GM19324 (cell line): ENCODE data around the gene NFRKB.

Experiments used
- ATAC-seq: cut with Tn5 transposase; IDR thresholded peaks from one replicate; pipeline ENCODE4 v1.9.1; 2021; ENCODE audit warnings: mild to moderate bottlenecking, moderate library complexity; ENCODE audit not compliant: unreplicated experiment, low FRiP score

Gene NFRKB

GRCh38 chr11:129895126-129896041 is at the start of gene NFRKB:
Gene NFRKB, minus strand, starts transcription at chr11:129895578. Its CDS starts 2,729 bp downstream, at chr11:129892849.
- peak; percentile 98 for ATAC-seq

- no peak for ATAC-seq
Measured at GRCh38 chr11:129944696-129945095, 49.3 kb upstream of the NFRKB start.

GRCh38 chr11:129943036-129943435 is 47.7 kb upstream of the NFRKB start:
- ATAC-seq = no peak

DNA sequence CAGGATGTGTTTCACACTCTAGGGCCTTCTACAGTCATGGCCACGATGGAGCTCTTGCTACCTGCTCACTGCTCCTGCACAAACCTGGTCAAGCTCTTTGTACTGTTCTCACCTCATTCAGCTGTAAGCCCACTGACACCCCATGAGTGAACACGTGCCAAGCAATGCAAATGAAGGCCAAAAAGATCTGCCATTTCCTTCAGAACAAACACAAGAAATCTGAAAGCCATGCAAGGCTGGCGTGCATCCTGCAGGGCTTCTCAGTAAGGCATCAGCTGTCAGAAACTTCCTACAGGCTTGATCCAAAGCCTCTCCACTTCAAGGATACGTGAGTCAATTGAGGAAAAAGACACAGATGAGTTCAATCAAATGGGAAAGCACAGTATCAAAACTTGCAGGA is 44.1 kb upstream of the NFRKB start:
- no peak for ATAC-seq

- no peak for ATAC-seq
Measured at GRCh38 chr11:129938764-129939163, 43.4 kb upstream of the NFRKB start.

DNA sequence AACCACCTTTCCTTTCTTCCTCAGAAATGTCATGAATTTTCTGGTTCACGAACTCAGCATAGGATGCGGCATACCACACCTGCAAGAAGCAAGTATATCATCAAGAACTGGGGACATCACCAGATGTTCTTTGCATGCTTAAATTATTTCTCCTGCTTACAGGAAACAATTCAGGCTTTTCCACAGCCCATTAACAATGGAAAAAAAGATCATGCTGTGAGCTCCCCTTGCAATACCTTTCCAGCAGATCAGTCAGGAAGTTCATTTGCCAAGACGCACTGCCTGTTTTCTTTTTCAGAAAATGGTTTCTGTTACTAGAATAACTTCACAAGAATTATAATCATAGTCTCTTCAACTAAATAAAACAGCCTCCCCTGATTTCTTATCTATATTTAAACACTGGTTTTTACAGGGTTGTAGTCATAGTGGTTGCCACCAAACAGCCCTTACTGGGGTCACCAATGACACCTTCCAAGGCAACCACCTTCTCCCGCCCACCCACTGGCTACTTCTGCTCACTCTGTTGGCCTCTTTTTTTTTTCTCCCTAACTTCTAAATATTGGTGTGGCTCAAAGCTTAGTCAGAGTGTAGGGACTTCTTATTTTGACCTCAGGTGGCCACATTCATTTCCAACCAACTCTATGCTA is 42.3 kb upstream of the NFRKB start:
- no peak for ATAC-seq

DNA sequence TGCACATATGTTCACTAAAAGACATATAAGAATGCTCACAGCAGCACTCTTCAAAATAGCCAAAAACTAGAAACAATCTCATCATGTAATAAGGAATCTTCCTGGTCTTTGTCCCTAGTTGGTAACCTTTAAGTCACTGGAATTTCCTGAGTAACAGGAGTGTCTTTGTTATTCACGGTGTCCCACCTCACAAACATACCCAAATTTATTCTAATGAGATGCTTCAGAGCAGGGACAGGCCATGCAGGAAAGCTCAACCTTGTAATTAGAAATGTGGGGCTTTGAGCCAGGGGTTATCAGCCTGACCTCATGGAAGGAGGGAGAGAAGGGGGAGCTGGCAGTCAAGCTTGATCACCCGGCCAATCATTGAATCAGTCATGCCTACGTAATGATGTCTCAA is 40.3 kb upstream of the NFRKB start:
- no peak for ATAC-seq

DNA sequence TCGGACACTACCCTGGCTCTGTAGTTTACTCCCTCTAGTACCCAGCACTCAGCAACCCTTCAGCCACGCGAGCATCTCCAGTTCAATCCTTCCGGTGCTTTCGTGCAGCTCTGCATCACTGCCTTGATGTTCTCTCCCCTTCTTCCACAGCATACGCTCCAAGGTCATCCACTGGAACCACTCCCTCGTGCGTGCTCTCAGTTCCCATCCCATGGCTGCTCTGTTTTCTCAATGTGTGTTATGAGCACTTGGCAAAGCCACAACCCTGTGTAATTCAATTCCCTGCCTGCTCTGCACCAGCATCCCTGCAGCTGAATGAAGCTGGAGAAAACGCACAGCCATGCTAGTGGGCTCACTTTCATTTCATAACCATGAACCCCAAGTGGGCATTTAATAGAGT is 38.5 kb upstream of the NFRKB start:
- ATAC-seq = no peak

GRCh38 chr11:129933262-129933661 is 37.9 kb upstream of the NFRKB start:
- no peak for ATAC-seq

GRCh38 chr11:129932381-129933067 is 37.1 kb upstream of the NFRKB start:
- ATAC-seq = no peak

DNA sequence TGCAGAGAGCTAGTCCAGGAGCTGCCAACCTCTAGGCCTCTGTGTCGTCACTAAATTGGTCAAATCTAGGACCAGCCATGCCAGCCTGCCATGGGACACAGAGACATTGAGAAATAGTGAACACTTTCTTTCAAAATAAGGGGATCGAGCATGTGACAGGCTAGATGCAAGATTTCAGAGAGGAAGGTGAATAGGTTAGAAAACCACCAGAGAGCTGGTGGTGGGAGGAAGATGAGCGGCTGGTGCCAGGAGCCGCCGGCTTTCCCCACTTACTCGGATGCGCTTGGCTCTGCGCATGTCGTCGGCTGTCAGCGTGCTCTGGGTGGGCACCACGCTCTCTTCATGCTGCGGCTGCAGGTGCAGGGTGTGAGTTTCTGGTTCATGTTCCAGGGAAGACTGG is 35.4 kb upstream of the NFRKB start:
- no peak for ATAC-seq

DNA sequence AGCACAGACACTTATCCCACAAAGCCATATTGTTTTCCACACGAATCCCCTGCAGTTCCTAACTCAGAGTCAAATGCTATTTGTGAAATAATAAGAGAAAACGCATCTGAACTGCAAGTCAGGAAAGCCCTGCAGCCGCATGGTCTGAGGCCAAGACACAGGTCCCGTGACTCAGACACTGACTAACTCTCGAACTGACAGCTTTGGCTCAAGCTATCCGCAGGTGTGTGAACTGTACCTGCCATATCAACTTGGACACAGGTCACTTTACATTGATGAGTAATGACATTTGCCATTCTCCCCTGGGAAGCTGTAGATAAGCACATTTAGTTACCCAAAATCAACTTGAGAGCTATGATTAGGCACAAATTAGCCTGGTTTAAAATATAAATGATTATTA is 34.9 kb upstream of the NFRKB start:
- ATAC-seq = no peak

- no peak for ATAC-seq
Measured at GRCh38 chr11:129929721-129930120, 34.3 kb upstream of the NFRKB start.

DNA sequence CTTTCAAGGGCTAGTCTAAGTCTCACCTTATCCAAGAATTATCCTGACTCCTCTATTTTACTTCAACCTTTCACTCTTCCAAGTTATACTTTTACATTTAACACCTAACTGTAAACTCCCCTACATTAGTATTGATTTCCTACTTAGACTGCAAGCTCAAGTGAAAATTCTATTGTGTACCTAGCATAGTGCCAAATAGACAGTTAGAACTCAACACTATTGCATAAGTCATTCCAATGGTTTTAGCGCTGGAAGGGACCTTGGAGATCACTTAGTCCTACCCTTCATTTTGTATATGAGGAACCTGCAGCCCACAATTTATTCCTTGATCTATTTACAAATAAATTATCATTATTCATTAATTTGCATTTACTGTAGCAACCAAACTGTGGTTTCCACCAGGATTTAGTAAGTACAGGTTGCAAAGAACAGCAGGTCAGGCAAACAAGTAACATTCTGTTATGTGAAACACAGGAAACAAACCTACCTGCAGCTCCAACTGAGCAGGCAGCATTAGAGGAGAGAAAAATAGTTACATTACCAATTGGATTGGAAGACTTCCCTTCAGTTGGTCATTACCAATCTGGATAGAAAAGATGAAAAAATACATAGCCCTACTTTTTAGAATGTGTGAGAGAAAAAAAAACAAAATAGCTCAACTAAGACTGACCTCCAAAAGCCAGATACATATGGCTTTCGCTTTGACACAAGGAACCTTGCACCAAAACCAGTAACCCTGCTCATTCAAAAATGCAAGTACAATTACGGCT is 33.7 kb upstream of the NFRKB start:
- ATAC-seq = no peak

- ATAC-seq = no peak
Measured at GRCh38 chr11:129922674-129923073, 27.3 kb upstream of the NFRKB start.

- no peak for ATAC-seq
Measured at GRCh38 chr11:129918361-129918760, 23.0 kb upstream of the NFRKB start.

DNA sequence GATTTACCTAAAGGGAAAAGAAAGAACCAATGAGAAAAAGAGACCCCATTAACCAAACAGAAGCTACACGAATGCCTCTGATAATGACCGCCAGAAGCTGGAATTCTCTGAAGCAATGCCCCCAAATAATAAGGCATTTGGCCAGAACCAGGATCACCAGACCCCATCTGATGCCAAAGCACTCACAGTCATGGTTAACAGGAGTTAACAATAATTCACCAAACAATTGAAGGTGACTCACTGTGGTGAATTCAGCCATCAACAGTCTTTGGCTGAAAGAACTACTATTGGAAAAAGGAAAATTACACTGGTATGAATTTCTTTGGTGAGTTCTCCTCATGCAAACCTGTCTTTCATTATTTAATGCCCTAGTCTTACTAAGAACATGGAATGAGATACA is 21.9 kb upstream of the NFRKB start:
- no peak for ATAC-seq

- ATAC-seq = no peak
Measured at GRCh38 chr11:129911298-129911697, 15.9 kb upstream of the NFRKB start.

GRCh38 chr11:129910360-129910759 is 15.0 kb upstream of the NFRKB start:
- no peak for ATAC-seq

GRCh38 chr11:129905402-129905801 is 10.0 kb upstream of the NFRKB start:
- ATAC-seq = no peak

- no peak for ATAC-seq
Measured at GRCh38 chr11:129896062-129896461, 684 bp upstream of the NFRKB start.
